ENCODE measurements around the gene DNAH2. TPM values are rescaled to one million over a fixed set of nuclear protein-coding genes. Genes with fewer than 3 reads are reported as not detected.

Gene DNAH2
- total and polyA plus RNA-seq, 2 of the 13 experiments (the other 11 are each of a cell fraction or from before 2014, with no cell fraction given) = not detected

- TF ChIP-seq CREBL2 (CRISPR knock-in tag; IDR thresholded peaks at IDR 0.05; ENCODE audit: borderline replicate concordance) = no peak
- peak; percentile 8 for TF ChIP-seq ZEB1 (IDR thresholded peaks at IDR 0.05; ENCODE audit: insufficient replicate concordance, low read depth)
- no peak for TF ChIP-seq ZFAT (CRISPR knock-in tag; conservative IDR thresholded peaks at IDR 0.05)
- no peak for TF ChIP-seq CEBPZ (IDR thresholded peaks at IDR 0.05; ENCODE audit: low read length)
- TF ChIP-seq KLF13 (CRISPR knock-in tag; IDR thresholded peaks at IDR 0.05) = no peak
- TF ChIP-seq MNT (IDR thresholded peaks at IDR 0.05) = peak; percentile 56
- peak; percentile 37 for TF ChIP-seq TBL1XR1 (IDR thresholded peaks at IDR 0.05; ENCODE audit: borderline replicate concordance, low read length, partially characterized antibody)
- TF ChIP-seq GMEB1 (CRISPR knock-in tag; IDR thresholded peaks at IDR 0.05; ENCODE audit: borderline replicate concordance) = no peak
- TF ChIP-seq ZBTB26 (CRISPR knock-in tag; IDR thresholded peaks at IDR 0.05; ENCODE audit: borderline replicate concordance) = no peak
- peak; percentile 99 for TF ChIP-seq HOXA3 (CRISPR knock-in tag; IDR thresholded peaks at IDR 0.05)
- TF ChIP-seq ZBTB7B (CRISPR knock-in tag; IDR thresholded peaks at IDR 0.05) = peak; percentile 44; the same call in 1 of the 2 replicates
- TF ChIP-seq RARA (CRISPR knock-in tag; IDR thresholded peaks at IDR 0.05) = no peak
- TF ChIP-seq KLF16 (CRISPR knock-in tag; IDR thresholded peaks at IDR 0.05) = peak in 1 of 2 experiments; percentile 42; a peak in 1 of 4 replicates
- TF ChIP-seq MAZ (IDR thresholded peaks at IDR 0.05; ENCODE audit: borderline replicate concordance, low read depth, low read length) = no peak
- TF ChIP-seq MAZ (CRISPR knock-in tag; IDR thresholded peaks at IDR 0.05; ENCODE audit: low read depth) = peak; percentile 32; the same call in 1 of the 2 replicates
- TF ChIP-seq ZNF790 (CRISPR knock-in tag; IDR thresholded peaks at IDR 0.05; ENCODE audit: borderline replicate concordance) = peak; percentile 77; the same call in 1 of the 2 replicates
- TF ChIP-seq GPBP1L1 (CRISPR knock-in tag; IDR thresholded peaks at IDR 0.05) = no peak
- no peak for TF ChIP-seq IRX3 (CRISPR knock-in tag; IDR thresholded peaks at IDR 0.05; ENCODE audit: borderline replicate concordance, low read depth)
- TF ChIP-seq AGO2 (optimal IDR thresholded peaks at IDR 0.05; ENCODE audit: low read depth, low read length) = no peak
Observed at GRCh38 chr17:7687072-7687907, 30.3 kb upstream of the DNAH2 start, which contains the start of gene TP53 (continued).
